Type B pancreatic cell (in vitro differentiated cells): Measurements from ENCODE around the gene CSF2RB. TPM values are rescaled to one million over a fixed set of nuclear protein-coding genes. Genes with fewer than 3 reads are reported as not detected.

Source experiments
- DNase-seq: peaks from one replicate; pipeline ENCODE4 v3.0.0; 2021; ENCODE audit warnings: mixed read lengths; ENCODE audit not compliant: unreplicated experiment; ENCODE audit errors: extremely low spot score
- H3K27ac Mint-ChIP-seq: 2 replicates; pipeline ENCODE4 v1.8.0; 2021; ENCODE audit warnings: mild to moderate bottlenecking, mixed read lengths
- H3K27me3 Mint-ChIP-seq: 2 replicates; pipeline ENCODE4 v1.8.0; 2021; ENCODE audit warnings: mixed read lengths
- H3K36me3 Mint-ChIP-seq: 2 replicates; pipeline ENCODE4 v1.8.0; 2021; ENCODE audit warnings: mixed read lengths
- H3K4me1 Mint-ChIP-seq: one replicate; pipeline ENCODE4 v1.8.0; 2021; ENCODE audit warnings: mixed read lengths; ENCODE audit not compliant: unreplicated experiment
- H3K4me3 Mint-ChIP-seq: 2 replicates; pipeline ENCODE4 v1.8.0; 2021; ENCODE audit warnings: mild to moderate bottlenecking, mixed read lengths
- H3K9me3 Mint-ChIP-seq: 2 replicates; pipeline ENCODE4 v1.8.0; 2021; ENCODE audit warnings: mixed read lengths
- total RNA-seq: library from RNA; stranded (reverse); gene quantifications from 2 replicates; pipeline ENCODE4 v1.2.1, GENCODE V29; 2021; ENCODE audit warnings: low replicate concordance
- TF ChIP-seq, protein P1 (sequence below): fragments of 200-600 bp; sonication (generic); conservative IDR thresholded peaks from 2 replicates; pipeline ENCODE4 v1.5.0; 2021; ENCODE audit warnings: antibody characterized with exemption, mild to moderate bottlenecking

CSF2RB gene
- total RNA-seq, 1 donor from 2014 or later, result 0.72 TPM

DNA sequence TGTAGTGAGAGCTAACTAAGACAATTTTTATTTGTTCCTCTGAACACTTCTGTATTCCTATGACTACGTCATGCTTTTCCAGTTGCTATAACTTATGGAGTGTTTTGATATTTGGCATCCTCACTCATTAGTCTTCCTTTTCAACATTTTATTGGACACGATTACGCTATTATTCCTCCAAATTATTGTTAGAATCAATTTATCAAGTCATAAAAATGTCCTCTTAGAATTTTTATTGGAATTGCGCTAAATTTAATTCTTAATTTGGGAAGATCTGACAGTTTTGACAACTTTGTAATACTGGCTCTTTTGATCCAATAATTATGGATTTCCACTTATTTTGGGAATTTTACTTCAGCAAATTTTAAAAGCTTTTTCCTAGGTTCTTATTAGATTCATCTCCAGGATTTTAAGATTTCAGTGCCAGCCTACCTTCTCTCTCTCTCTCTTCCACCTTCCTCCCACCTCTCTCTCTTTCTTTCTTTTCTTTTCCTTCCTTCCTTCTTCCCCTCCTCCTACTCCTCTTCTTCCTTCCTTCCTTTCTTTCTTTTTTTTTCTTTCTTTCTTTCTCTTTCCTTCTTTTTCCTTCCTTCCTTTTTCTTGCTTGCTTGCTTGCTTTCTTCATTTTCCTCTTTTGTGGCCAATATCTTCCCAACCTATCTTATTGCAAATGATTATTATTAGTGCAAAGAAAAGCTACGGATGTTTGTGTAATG, 55.0 kb downstream of the CSF2RB start:
- Mint-ChIP-seq H3K4me1 (no peaks in the 10 kb centered on the region), H3K27ac (no peak overlapping the region), H3K4me3 (no peak overlapping the region), H3K27me3 (peaks cover 29% of the 10 kb centered on the region), H3K9me3 (no peaks in the 10 kb centered on the region), H3K36me3 (no peaks in the 10 kb centered on the region)
- TF ChIP-seq, protein P1, sequence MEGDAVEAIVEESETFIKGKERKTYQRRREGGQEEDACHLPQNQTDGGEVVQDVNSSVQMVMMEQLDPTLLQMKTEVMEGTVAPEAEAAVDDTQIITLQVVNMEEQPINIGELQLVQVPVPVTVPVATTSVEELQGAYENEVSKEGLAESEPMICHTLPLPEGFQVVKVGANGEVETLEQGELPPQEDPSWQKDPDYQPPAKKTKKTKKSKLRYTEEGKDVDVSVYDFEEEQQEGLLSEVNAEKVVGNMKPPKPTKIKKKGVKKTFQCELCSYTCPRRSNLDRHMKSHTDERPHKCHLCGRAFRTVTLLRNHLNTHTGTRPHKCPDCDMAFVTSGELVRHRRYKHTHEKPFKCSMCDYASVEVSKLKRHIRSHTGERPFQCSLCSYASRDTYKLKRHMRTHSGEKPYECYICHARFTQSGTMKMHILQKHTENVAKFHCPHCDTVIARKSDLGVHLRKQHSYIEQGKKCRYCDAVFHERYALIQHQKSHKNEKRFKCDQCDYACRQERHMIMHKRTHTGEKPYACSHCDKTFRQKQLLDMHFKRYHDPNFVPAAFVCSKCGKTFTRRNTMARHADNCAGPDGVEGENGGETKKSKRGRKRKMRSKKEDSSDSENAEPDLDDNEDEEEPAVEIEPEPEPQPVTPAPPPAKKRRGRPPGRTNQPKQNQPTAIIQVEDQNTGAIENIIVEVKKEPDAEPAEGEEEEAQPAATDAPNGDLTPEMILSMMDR, result no peak
- DNase-seq, result no peak

GRCh38 chr22:36971341-36972125, 58.1 kb downstream of the CSF2RB start:
- Mint-ChIP-seq H3K9me3 (no peaks in the 10 kb centered on the region), H3K27me3 (peaks cover 21% of the 10 kb centered on the region), H3K4me1 (no peaks in the 10 kb centered on the region), H3K4me3 (no peak overlapping the region), H3K27ac (no peak overlapping the region), H3K36me3 (no peaks in the 10 kb centered on the region)
- DNase-seq, result no peak
- TF ChIP-seq, protein P1, result no peak

DNA sequence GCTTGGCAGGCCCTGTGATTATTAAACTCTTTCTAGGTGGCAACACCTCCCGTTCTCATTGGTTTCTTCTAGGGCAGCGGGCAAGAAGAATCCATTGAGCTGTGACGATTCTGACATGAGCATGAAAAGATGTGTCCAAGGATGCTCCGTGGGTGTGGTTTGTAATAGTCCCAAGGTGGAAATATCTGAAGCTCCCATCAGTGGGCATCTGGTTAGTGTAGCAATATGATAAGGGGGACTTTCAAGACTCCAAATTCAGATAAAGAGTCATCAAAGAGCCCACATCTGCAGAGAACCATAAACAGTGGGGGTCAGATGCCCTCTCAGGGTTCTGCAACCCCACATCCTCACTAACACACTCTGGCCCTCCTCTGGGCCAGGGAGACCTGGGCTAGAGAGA, 63.2 kb downstream of the CSF2RB start:
- Mint-ChIP-seq H3K27ac (no peak overlapping the region), H3K27me3 (peaks cover 17% of the 10 kb centered on the region), H3K36me3 (no peaks in the 10 kb centered on the region), H3K9me3 (no peaks in the 10 kb centered on the region), H3K4me1 (peaks cover 5% of the 10 kb centered on the region), H3K4me3 (peak overlapping the region; percentile 87)
- TF ChIP-seq, protein P1, result no peak
- DNase-seq, result no peak

DNA sequence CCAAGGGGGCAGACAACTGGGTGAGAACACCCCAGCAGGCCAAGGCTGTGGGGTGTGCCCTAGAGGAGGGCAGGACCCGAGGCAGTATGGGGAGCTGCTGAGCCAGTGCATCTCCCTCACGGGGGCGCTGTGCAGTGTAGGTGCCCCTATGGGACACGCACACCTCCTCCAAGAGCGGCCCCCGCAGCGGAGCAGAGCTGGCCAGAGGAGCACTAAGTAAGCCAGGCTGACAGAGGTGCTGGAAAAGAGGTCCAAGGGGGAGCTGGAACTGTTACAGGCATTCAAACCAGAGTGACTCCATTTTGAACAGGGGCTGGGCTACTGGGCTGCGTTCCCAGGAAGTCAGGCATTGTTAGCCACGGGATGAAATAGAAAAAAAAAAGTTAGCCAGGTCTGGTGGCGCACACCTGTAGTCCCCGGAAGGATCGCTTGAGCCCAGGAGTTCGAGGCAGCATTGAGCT, 64.0 kb downstream of the CSF2RB start:
- no peak for DNase-seq
- H3K4me1 Mint-ChIP-seq, result peaks cover 5% of the 10 kb centered on the region
- H3K27me3 Mint-ChIP-seq, result peaks cover 21% of the 10 kb centered on the region
- H3K9me3 Mint-ChIP-seq, result no peaks in the 10 kb centered on the region
- TF ChIP-seq, protein P1, result peak; percentile 47
- peak overlapping the region; percentile 87 for H3K4me3 Mint-ChIP-seq
- peak overlapping the region; percentile 85 for H3K27ac Mint-ChIP-seq
- no peaks in the 10 kb centered on the region for H3K36me3 Mint-ChIP-seq

GRCh38 chr22:36977947-36978660, 64.7 kb downstream of the CSF2RB start:
- no peaks in the 10 kb centered on the region for H3K9me3 Mint-ChIP-seq
- peaks cover 23% of the 10 kb centered on the region for H3K27me3 Mint-ChIP-seq
- peak; percentile 85 for DNase-seq
- peaks cover 5% of the 10 kb centered on the region for H3K4me1 Mint-ChIP-seq
- H3K27ac Mint-ChIP-seq, result peak overlapping the region; percentile 85
- H3K4me3 Mint-ChIP-seq, result peak overlapping the region; percentile 87
- no peaks in the 10 kb centered on the region for H3K36me3 Mint-ChIP-seq
- TF ChIP-seq, protein P1, result peak; percentile 95
